NCI-H69 (cell line): ENCODE results near the gene CLN3.
"Not testable (repeated sequence)": the region's sequence is repeated elsewhere in the genome, so short reads cannot be mapped to it uniquely, and the experiment has no call there.

Experiments
- DNase-seq: peaks from one replicate; lab custom pipeline; 2025; lab: John Stamatoyannopoulos, UW

Gene CLN3

GRCh38 chr16:28491970-28492474 is at the start of gene CLN3:
TSS of gene CLN3 (minus strand) at chr16:28492074. CDS start at chr16:28491759, 315 bp downstream.
- DNase-seq, result peak; percentile 96

- DNase-seq, result no peak
Measured at GRCh38 chr16:28540346-28540745, 48.5 kb upstream of the CLN3 start.

- DNase-seq, result no peak
Measured at GRCh38 chr16:28538733-28539596, 47.1 kb upstream of the CLN3 start, which contains the start of gene NUPR1. TSS of gene NUPR1 (minus strand) at chr16:28538974. CDS start at chr16:28538907, 67 bp downstream.

GRCh38 chr16:28537964-28538732 is 46.3 kb upstream of the CLN3 start:
- DNase-seq, result no peak

- peak; percentile 11 for DNase-seq
Measured at GRCh38 chr16:28537076-28537475, 45.2 kb upstream of the CLN3 start.

GRCh38 chr16:28534542-28535373 is 42.9 kb upstream of the CLN3 start:
- no peak for DNase-seq

GRCh38 chr16:28532940-28533647 is 41.2 kb upstream of the CLN3 start:
- no peak for DNase-seq

- no peak for DNase-seq
Measured at GRCh38 chr16:28531777-28532744, 40.2 kb upstream of the CLN3 start.

GRCh38 chr16:28529124-28529523 is 37.2 kb upstream of the CLN3 start:
- DNase-seq, result no peak

- DNase-seq, result no peak
Measured at GRCh38 chr16:28528463-28528867, 36.6 kb upstream of the CLN3 start.

- DNase-seq, result no peak
Measured at GRCh38 chr16:28527985-28528384, 36.1 kb upstream of the CLN3 start.

- DNase-seq, result not testable (repeated sequence)
Measured at GRCh38 chr16:28527100-28527785, 35.4 kb upstream of the CLN3 start.

GRCh38 chr16:28526201-28527099 is 34.6 kb upstream of the CLN3 start:
- no peak for DNase-seq

GRCh38 chr16:28524681-28525171 is 32.9 kb upstream of the CLN3 start:
- DNase-seq, result no peak

- DNase-seq, result no peak
Measured at GRCh38 chr16:28522792-28523191, 30.9 kb upstream of the CLN3 start.

GRCh38 chr16:28521436-28521835 is 29.6 kb upstream of the CLN3 start:
- DNase-seq, result no peak

- DNase-seq, result no peak
Measured at GRCh38 chr16:28520672-28521071, 28.8 kb upstream of the CLN3 start.

- DNase-seq, result no peak
Measured at GRCh38 chr16:28514246-28514645, 22.4 kb upstream of the CLN3 start.
